Suppressor macrophage (primary cell): Measurements from ENCODE around the gene PTPRT.

Experiments used
- DNase-seq, 4 experiments: peaks; one replicate each; pipeline ENCODE4 v3.0.0-alpha.2; 2020 to 2022

PTPRT gene

DNA sequence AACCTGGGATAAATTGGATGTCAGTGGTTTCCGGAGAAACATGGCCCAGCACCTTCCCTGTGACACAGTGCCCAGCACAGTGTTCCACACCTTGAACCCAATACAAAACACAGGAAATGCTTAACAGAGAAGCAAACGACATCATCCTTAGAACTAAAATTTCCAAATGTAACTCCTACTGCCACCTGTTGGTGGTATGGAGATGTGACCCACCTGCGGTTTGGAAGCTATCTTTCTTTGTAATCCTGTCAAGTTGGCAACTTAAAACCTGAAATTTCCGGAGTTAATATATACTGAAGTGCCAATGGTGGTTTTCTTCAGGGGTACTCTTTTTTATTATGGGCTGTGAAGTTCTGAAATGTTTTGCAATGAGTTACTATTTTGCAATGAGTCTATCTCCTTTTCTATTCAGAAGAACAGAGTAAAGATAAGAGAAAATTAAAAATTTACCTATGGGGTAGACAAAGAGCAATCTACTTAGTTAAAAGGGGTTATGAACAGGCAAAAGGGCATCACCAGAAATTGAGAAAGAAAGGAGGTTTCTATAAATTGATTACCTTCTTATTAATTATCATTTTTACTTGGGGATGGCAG lies 658.8 kb downstream of the PTPRT start:
- peak; percentile 23 to 73 (median 40) for DNase-seq

DNA sequence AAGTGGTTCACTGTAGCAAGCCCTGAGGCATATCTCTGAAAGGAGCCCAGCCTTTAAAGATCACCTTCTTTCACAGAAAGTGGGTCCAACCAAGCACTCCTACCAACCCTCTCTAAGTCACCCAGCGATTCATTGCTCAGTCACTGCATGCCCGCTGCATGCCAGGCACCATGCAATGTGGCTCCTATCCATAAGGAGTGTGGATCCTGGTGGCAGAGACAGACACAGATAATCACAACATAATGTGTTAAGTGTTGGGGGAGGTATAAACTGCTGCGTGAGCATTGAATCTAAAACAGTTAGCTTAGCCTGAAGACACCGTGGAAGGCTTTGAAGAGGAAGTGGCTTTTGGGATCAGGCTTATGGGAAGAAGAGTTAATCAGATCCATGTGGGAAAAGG lies 659.5 kb downstream of the PTPRT start:
- DNase-seq = no peak

DNA sequence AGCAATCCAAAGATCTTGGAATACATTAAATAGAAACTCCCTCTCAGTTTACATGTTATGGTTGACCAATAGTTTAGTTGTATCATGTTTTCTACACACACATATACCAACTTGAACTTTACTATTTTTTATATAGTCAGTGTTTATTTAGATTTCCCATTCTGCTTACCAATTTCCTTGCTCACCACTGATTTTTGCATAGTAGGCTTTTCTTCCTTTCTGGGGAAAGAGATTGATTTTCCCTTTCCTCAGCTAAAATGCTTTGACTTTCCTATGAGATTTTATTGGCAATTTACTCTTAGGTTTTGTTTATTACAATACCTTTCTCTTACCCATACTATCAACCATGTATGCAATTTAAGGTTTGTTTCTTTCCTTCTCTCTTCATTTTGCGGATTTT lies 665.6 kb downstream of the PTPRT start:
- no peak for DNase-seq

DNA sequence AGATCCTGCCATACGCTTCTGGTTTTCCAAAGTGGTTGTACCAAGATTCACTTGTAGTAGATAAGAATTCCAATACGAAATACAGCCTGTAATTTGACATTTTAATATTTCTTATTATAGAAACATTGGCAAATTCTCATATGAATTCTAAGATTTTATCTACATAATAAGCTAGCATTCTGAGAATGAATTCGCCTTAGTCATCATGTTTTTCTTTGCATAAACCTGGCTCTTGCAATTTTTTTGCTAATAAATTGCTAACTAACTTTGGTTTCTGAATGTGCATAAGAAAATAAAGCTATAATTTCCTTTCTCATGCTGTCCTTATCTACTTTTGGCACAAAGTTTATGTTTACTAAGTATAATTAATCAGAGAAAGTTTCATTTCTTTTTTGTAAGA lies 673.0 kb downstream of the PTPRT start:
- no peak for DNase-seq

DNA sequence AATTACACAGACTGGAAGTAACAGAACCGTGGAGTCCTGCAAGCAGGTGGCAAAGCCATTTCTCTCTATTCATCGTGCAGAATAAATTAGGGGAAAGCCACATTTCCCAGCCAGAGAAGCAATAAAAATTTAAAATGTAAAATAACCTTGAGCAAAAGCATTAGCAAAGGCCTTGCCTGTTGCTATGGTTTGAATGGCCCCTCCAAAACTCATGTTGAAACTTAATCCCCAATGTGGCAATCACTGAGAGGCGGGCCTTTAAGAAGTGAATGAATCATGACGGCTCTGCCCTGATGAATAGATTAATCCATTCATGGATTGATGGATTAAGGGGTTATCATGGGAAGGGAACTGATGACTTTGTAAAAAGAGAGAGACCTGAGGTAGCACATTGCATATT lies 679.0 kb downstream of the PTPRT start:
- DNase-seq = no peak

DNA sequence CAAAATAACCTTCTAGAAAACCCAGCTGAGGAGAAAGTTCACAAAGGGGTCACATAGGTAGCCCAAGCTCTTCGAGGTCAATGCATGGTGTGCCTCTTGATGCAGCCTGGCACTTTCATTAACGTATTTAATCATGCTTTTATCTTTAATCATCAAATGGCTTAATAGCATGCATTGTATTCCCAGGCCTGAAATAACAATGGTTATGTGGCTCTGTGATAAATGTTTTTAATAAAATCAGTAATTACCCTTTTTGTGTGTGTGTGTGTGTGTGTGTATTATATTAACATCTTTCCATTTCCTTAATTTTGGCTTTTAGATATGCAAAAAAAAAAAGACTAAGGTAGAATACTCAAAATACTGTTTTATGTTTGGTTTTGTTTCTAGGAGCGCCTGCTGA lies 681.8 kb downstream of the PTPRT start:
- no peak for DNase-seq

DNA sequence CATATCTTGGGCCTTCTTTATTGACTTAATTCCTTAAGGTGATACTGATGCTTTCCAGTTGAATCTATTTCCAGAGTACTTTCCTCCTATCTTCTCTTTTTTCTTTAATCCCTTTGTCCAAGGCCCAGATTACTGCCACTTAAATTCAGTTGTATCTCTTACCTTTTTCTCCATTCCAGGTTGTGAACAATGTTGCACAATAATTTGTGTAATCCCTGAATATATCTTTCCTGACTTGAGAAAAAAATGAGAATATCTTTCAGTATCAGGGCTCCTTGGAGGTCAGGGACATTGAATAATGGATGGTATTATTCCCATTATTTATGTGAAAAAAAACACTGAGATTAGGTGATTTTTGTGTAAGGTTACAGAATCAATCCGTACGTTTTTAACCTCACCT lies 683.3 kb downstream of the PTPRT start:
- no peak for DNase-seq

DNA sequence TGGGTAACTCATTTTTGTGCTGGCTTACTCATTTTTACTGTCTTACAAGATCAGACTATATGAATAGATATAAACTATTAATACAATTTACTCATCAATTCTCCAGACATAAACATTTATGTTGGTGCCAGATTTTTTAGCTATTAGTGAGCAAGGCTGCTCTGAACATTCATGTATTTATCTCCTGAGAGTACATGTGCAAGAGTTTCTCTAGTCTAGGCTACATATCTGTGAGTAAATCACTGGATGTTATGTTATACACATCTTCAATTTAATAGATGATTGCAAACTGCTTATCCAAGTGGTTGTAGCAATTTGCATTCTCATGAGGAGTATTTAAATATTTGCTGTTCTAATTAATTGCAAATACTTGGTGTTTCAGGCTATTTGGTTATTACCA lies 687.1 kb downstream of the PTPRT start:
- no peak for DNase-seq

DNA sequence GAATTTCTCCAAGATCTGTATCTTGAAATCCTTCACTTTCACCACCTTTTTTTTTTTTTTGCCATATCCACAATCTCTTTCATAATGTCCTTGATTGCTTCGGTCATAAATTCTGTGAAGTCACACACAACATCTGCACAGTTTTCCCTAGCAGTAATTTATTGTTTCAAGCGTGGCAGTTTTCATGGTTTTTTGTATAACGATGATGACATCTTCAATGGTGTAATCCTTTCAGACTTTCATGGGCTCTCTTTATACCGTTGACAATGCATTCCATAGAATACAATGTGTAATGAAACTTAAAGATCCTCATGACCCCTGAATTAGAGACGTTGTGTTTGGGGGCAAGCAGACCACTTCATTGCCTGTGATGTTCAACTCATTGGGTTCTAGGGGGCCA lies 693.1 kb downstream of the PTPRT start:
- no peak for DNase-seq

DNA sequence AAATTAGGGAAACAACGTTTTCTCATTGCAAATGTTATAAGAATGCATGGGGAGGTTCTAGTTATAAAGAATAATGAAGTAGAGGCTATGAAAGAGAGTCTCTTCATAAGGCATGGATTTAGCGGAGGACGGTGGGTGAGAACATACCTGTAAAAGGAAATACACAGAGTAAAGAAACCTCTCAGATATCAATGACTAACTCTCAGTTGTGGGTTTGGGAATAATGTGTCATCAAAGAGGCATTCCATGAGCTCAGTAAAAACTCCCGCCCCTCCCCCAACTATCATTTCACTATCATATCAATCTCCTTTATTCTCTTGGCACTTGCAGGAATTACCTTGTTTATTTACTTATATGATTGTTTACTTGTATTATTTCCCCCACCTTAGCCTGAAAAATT lies 695.4 kb downstream of the PTPRT start:
- DNase-seq = no peak

DNA sequence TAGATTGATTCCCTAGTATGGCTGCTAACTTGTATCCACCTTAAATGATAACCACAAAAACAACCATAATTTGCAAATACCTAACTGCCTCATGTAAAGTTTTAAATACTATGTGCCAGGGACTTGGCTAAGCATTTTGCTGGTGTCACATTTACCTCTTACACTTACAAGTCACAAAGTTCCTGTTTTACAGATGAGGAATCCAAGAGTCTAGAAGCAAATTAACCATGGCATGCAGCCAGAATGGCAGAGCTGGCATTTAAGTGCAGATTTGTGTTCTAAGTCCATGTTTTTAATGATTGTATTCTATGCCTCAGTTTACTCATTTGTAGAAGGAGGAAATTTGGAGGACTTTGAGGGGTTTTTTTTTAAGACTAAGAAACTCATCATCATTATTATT lies 696.7 kb downstream of the PTPRT start:
- DNase-seq = peak; percentile 30 to 71 (median 49)

DNA sequence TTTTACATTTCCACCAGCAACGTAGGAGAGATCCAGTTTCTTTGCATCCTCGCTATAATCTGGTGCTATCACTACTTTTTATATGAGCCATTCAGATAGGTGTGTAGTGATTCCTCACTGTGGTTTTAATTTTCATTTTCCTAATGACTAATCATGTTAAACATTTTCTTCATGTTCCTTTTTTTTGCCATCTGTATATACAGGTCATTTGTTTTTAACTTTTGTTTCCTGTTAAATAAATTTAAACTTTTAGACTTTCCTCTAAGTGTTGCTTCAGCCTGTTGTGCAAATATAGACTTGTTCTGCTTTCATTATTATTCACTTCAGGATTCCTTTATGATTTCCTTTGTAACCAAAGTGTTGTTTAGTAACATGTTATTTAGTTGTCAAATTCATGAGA lies 697.4 kb downstream of the PTPRT start:
- DNase-seq = peak in 2 of 4 experiments; percentile 68 to 79

DNA sequence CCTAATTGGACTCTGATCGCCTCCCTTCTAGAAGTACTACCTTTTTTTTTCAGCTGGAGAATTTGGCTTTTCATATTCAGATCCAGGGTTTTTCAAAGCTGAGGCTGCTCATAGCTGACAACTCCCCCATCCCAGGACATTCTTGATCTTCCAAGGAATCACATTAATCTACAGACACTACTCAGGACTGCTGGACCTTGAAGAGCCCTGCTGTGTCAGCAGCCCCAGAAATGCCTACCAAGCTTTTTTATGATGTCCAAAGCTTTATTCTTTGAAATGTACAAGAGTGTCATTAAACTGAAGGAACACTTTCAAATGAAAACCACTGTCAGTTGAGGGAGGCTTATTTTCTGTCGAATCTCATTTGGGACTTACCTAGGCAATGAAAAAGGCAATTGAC lies 704.1 kb downstream of the PTPRT start:
- DNase-seq = no peak

DNA sequence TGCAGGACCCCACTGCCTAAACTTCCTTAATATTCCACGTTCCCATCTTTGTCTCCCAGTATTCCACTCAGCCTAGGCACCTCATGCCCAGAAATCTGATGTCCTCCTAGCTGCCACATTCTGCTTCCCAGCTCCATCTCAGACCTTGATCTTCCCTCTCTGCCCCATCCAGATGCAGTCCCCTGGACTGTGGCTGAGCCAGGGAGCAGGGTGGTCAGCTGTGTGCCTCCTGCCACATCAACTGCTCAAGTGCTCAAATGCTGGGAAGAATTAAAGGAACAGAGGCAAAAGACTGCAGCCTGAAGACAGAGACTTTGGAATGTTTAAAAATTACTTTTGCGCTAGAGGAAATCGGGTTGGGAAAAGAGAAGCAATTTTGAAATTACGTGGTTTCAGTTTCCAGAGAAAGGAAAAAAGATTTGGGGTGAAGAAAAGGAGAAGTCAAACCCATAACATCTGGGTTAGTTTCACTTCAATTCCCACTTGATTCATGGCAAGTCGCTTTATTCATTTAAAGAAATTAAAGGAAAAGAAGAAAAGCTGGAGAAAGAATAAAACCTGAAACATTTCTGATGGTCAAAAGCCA lies 704.8 kb downstream of the PTPRT start:
- peak; percentile 4 to 66 (median 29) for DNase-seq

DNA sequence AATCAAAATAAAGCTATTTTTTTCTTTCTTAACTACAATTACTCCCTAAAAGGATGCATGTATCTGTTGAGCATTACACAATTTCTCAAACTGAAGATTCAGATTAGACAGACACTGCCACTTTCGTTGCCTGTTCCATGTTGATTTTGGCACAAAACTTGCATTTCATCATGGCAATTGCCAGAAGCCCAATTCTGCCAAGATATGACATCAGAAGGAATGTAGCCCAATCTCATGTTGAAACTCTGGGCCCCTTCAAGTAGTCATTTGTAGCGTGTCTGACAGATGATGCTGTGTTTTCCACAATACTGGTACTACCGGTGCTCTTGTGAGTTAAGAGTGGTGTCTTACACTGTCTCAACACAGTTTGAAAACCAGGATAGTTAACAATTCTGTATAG lies 705.4 kb downstream of the PTPRT start:
- peak in 3 of 4 experiments; percentile 1 to 29 (median 11) for DNase-seq

DNA sequence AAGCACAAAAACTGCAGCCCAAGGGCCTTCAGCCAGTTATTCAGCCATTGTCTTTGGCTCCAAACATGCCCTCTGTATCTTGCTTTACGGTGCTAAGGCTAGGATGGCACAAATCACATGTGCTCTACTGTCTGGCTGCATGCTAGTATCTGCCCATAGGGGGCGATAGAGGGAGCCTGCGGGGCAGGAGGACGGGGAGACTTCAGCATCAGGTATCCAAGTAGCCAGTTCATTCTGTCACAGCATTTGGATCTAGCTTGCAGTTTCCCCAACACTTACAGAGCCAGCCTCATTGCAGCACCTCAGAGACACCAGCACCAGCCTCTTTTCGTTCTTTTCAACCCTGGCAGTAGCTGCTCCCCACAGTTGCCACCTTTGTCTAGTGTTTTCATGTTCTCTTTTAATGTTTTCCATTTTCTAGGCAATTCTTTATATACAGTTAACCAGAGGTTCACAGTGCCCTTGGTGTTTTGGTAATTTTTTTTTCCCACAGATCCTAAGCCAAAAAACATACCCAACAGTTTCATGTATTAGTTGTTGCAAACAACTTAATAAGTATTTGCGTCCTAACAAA lies 705.9 kb downstream of the PTPRT start:
- peak; percentile 25 to 61 (median 53) for DNase-seq

DNA sequence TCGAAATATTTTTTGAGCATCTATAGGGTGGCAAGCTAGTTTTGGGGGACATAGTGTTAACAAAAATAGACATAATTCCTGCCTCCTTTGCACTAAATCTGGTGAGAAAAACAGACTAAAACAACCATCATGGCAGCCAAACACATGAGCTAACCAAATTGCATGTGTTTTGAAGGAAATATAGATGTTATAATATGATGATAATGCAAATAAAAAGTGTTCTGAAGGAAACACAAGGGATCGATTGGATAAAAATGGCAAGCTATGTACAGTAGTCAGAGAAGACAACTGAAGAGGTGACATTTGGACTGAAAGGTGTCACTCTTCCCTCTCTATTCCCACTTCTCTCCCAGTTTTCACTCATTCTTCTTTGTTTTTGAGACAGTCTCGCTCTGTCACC lies 706.9 kb downstream of the PTPRT start:
- DNase-seq = no peak

DNA sequence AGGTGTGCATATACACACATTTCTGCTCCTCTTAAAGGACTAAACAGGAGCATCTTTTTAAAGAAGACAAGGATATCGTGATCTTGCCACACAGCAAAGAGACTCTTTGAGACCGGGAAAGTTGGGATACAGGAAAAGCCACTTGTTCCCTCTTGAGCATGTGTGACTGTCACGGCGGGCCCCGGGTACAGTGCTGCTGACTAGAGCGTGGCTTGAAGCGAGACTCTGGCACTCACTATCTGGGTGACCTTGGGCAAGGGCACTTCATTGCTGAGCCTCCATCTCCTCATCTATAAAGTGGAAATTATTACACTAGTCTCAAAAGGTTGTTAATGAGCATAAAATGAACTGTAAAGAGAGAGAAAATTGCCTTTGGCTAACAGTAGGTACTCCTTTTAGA lies 713.9 kb downstream of the PTPRT start:
- DNase-seq = no peak

DNA sequence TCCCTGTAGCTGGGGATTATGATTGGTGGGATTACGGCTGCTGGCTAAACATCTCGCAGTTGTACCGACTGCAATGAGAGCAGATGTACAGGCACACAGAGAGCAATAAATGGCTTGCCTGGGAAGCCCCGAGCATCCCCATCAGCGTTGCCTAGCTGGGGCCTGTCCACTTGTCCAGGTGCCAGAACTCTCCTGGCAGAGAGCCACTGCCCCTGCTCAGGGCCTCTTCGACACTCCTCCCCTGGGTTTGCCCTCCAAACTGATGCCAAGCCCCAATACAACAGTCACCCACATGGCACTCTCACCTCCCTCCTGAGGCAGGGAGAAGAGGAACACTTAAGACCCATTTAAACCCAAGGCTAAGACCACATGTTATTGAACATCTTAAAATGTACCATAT lies 715.1 kb downstream of the PTPRT start:
- DNase-seq = no peak

DNA sequence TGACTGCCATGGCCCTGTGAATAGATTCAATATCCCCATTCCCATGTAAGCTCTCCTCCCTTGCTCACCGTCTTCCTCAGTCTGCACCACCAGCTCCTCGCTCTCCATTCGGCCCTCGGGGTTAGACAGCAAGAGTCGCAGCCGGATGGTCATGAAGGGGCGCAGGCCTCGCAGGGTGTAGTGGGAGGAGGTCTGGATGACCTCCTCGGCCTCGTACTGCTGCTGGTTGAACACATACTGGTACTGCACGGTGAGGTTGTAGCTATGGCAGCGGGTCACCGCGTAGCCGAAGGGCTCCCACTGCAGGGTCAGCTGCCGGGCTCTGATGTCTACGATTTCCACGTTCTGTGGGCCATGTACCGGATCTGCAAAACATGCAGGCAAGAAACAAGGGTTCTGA lies 717.5 kb downstream of the PTPRT start:
- DNase-seq = no peak

DNA sequence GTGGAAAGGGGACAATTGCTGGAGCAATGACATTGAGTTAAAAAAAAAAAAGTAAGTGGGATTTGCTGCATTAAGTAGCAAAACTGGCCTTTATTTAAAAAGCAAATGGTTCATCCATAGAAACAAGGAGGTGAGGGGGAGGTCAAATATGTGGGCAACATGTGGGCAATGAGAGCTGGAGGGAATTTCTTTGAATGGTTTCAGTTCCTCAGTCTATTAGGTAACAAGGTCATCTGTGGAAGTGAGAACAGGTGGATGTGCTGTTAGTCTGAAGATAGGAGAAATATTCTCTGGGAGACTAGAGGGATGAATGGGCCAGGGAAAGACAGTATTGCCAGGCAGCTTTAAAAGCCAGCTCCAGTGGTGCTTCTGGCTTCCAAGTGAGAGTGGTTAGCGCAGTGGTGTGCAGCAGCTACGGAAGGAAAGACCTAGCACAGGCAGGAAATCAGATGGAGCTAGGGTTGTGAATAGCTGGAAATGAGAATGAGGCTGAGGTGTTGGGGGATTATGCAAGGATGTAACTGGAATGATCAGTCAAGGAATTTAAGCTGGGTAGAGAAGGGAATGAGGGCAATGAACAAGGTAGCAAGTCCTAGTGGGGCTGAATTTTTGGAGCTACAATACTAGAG lies 727.6 kb downstream of the PTPRT start:
- no peak for DNase-seq

DNA sequence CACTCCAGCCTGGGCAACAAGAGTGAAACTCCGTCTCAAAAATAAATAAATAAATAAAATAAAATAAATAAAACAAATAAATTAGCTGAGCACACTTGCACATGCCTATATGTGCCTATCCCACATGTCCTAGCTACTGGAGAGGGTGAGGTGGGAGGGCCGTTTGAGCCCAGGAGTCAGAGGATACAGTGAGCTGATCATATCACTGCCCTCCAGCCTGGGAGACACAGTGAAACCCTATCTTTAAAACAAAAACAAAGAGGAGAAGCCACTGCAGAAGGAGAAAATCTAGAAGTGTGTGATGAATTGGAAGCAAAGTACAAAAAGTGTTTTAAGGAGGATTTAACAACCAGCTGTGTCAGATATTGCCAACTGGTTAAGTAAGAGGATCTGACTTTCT lies 728.4 kb downstream of the PTPRT start:
- no peak for DNase-seq

DNA sequence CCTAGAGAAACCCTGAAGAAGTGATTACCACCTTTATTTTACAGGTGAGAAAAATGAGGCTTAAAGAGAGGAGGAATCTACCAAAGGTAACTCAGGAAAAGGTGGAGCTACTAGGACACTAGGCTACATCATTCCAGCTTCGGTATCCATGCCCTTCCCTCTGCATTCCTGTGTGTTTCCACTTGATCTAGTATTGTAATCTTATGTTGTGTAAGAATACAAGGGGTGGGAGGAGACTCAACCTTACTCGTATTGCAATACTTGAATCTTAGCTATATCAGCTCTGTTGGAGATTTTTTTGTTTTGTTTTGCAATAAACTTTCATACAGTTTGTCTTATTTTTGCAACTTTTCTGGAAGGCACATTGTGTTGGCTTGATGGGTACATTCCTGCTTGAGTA lies 742.4 kb downstream of the PTPRT start:
- DNase-seq = no peak

DNA sequence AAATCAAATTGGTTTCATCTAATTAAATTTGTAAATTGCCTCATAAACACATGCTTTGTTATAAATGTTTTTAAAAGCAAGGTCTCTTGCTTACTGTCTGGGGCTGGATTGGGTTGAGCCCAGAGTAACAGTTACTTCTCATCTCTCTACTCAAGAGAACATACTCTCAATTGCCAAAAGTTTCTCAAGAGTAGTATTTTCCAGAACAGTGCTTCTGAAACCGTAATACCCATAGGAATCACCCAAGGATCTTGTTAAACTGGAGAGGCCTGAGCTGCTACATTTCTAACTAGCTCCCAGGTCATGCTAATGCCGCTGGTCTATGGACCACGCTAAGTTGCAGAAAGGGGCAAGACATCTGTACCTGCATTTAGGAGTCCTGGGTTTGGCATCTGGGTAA lies 744.9 kb downstream of the PTPRT start:
- no peak for DNase-seq
